Prostate gland (tissue), 2 donors: Measurements from ENCODE around the gene NRARP. TPM values are rescaled to one million over a fixed set of nuclear protein-coding genes. Genes with fewer than 3 reads are reported as not detected.

ENCODE experiments used
- DNase-seq: peaks from one replicate; pipeline ENCODE4 v3.0.0-alpha.2; 2019; ENCODE audit warnings: low spot score
- H3K27ac ChIP-seq, 2 donors: fragments of 200-600 bp; sonication (generic); 2 replicates each; pipeline ENCODE4 v1.5.1; 2017 to 2019
- H3K27me3 ChIP-seq: fragments of 200-600 bp; sonication (generic); replicated peaks from 2 replicates; pipeline ENCODE4 v1.5.1; 2019; ENCODE audit not compliant: insufficient read depth
- H3K36me3 ChIP-seq, 2 donors: fragments of 200-600 bp; sonication (generic); 1 replicate in 1 of 2; 2 replicates in 1 of 2; pipeline versions ENCODE4 v1.5.1 to v1.8.1; 2017 to 2019
- H3K4me1 ChIP-seq: fragments of 200-600 bp; sonication (generic); replicated peaks from 2 replicates; pipeline ENCODE4 v1.5.1; 2019
- H3K4me3 ChIP-seq, 2 donors: fragments of 200-600 bp; sonication (generic); 2 replicates each; pipeline ENCODE4 v1.5.1; 2017 to 2019
- H3K9me3 ChIP-seq: fragments of 200-600 bp; sonication (generic); 2 replicates; pipeline ENCODE4 v1.5.1; 2017
- CTCF ChIP-seq, 4 experiments: fragments of 200-600 bp in 2 of 4; fragments of 450-650 bp in 2 of 4; sonication (generic) in 2 of 4; IDR thresholded peaks; 1 replicate in 3 of 4; 2 replicates in 1 of 4; pipeline ENCODE4 v1.5.1; 2016 to 2019; ENCODE audit warnings: antibody characterized with exemption in 4 of 4, mild to moderate bottlenecking in 2 of 4, moderate library complexity in 2 of 4
- POLR2A ChIP-seq: fragments of 450-650 bp; IDR thresholded peaks from one replicate; pipeline ENCODE4 v1.6.1; 2016; ENCODE audit warnings: antibody characterized with exemption, mild to moderate bottlenecking
- POLR2AphosphoS5 ChIP-seq: sonication (generic); formaldehyde crosslinking; IDR thresholded peaks from one replicate; pipeline ENCODE4 v1.6.1; 2017; ENCODE audit warnings: antibody characterized with exemption
- WGBS: methylation state at CpG from one replicate; pipeline ENCODE4 v1.1.5; 2018; 5-methylcytosine and 5-hydroxymethylcytosine counted together
- intact Hi-C: fragments of 100-400 bp; cut with DNase I; formaldehyde crosslinking; loops from one replicate; pipeline ENCODE4 v1.14.2; 2022
- total RNA-seq, 2 donors: library from RNA; depleted of rRNA; stranded (reverse); fragments of >200 nt; gene quantifications; one replicate each; pipeline ENCODE4 v1.1.0, GENCODE V29; 2016

Gene NRARP
- total RNA-seq, 2 donors from 2014 or later: 22.4 to 24.3 TPM

DNA sequence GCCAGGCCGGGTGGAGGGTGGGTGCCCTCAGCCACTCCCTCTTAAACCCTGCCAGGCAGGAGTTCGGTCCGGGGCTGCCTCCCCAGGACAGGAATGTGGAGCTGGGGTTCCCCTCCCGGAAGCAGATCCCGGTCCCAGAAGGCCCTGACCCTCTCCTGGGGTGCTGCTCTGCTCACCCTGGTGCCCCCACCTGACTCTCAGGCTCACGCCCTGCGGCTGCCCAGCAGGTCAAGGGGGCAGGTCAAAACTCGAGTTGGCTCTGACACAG lies 3.7 kb upstream of the NRARP start:
- DNase-seq: no peak
- TF ChIP-seq CTCF (IDR thresholded peaks at IDR 0.05): no peak
- TF ChIP-seq POLR2AphosphoS5: no peak
- TF ChIP-seq POLR2A: no peak
- no peaks in the 10 kb centered on the region for H3K27me3 ChIP-seq
- peak overlapping the region; percentile 92 to 93 for H3K27ac ChIP-seq
- WGBS: 30% methylated on average over 8 of the region's 8 CpGs
- H3K4me3 ChIP-seq: no peak overlapping the region
- H3K36me3 ChIP-seq: no peaks in the 10 kb centered on the region
- H3K4me1 ChIP-seq: peaks cover 37% of the 10 kb centered on the region
- intact Hi-C loops: no loop called here
- no peaks in the 10 kb centered on the region for H3K9me3 ChIP-seq

DNA sequence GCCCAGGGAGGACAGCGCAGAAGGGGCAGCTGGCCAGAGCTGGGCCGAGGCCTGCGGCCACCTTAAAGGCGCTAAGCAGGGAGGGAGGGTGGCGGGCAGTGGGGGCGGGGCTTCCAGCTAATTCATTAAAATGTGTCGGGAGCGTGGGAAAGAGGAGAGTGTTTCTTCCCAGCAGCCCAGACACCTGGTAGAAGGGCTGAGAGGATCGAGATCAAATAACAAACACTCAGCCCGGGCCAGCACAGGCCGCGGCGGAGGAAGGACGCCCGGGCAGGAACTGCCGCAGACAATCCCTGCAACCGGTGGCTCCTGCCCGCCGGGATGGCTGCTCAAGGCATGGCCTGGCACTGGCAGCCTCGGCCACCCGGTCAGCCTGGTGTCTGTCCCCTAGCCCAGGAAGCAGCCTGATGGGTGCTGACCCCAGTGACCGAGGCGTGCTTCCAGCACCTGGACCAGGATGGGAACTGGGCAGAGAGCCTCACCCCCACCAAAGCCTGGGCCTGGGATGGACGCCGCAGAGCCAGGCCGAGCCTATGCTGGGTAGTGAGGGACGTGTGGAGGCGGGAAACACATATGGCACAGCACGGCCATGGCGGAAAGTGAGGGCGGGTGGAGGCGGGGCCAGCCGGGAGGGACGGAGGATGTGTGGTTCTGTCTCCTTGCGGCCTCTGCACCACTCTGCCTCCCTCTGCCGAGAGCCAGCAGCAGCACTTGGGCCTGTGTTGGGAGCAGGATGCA lies 3.2 kb upstream of the NRARP start:
- no peaks in the 10 kb centered on the region for H3K27me3 ChIP-seq
- peak overlapping the region; percentile 92 to 93 for H3K27ac ChIP-seq
- TF ChIP-seq CTCF (IDR thresholded peaks at IDR 0.05) (peak in 2 of 4 experiments; percentile 23 to 26), POLR2AphosphoS5 (peak; percentile 18), POLR2A (peak; percentile 7)
- DNase-seq: peak; percentile 60
- WGBS: 6% methylated on average over 36 of the region's 36 CpGs
- H3K36me3 ChIP-seq: no peaks in the 10 kb centered on the region
- H3K4me3 ChIP-seq: peak overlapping the region in 1 of 2 donors; percentile 13
- intact Hi-C loops: no loop called here
- H3K4me1 ChIP-seq: peaks cover 37% of the 10 kb centered on the region
- H3K9me3 ChIP-seq: no peaks in the 10 kb centered on the region

GRCh38 chr9:137304383-137305059 lies 2.5 kb upstream of the NRARP start:
- peaks cover 37% of the 10 kb centered on the region for H3K4me1 ChIP-seq
- H3K27me3 ChIP-seq: no peaks in the 10 kb centered on the region

GRCh38 chr9:137303893-137304382 lies 1.9 kb upstream of the NRARP start:
- no peaks in the 10 kb centered on the region for H3K27me3 ChIP-seq
- no peak for DNase-seq
- no peaks in the 10 kb centered on the region for H3K9me3 ChIP-seq
- intact Hi-C loops: no loop called here
- H3K4me3 ChIP-seq: no peak overlapping the region
- peaks cover 37% of the 10 kb centered on the region for H3K4me1 ChIP-seq
- peak overlapping the region; percentile 92 to 93 for H3K27ac ChIP-seq
- 68% methylated on average over 22 of the region's 22 CpGs for WGBS
- H3K36me3 ChIP-seq: no peaks in the 10 kb centered on the region
- no peak for TF ChIP-seq CTCF (IDR thresholded peaks at IDR 0.05)
- TF ChIP-seq POLR2A: no peak
- no peak for TF ChIP-seq POLR2AphosphoS5

More at GRCh38 chr9:137304383-137305059, 2.5 kb upstream of the NRARP start:
- intact Hi-C loops: no loop called here
- TF ChIP-seq CTCF (IDR thresholded peaks at IDR 0.05): peak in 1 of 4 experiments; percentile 3
- no peak for TF ChIP-seq POLR2A
- no peak for TF ChIP-seq POLR2AphosphoS5
- 26% methylated on average over 16 of the region's 16 CpGs for WGBS
- Histone ChIP-seq H3K27ac (peak overlapping the region; percentile 92 to 93), H3K9me3 (no peaks in the 10 kb centered on the region), H3K36me3 (no peaks in the 10 kb centered on the region), H3K4me3 (no peak overlapping the region)
- peak; percentile 8 for DNase-seq
